Natural killer cell (primary cell): ENCODE measurements around the gene GIMAP5. TPM values are rescaled to one million over a fixed set of nuclear protein-coding genes. Genes with fewer than 3 reads are reported as not detected.

Source experiments
- ATAC-seq, 3 donors: fragments of 150-1000 bp in 2 of 3; fragments of 200-7000 bp in 1 of 3; cut with Tn5 transposase; 1 replicate in 1 of 3; 2 replicates in 2 of 3; pipeline ENCODE4 v1.10.0; 2021; ENCODE audit warnings: mild to moderate bottlenecking in 2 of 3, moderate library complexity in 2 of 3
- DNase-seq, 2 donors: peaks; one replicate each; pipeline versions ENCODE4 v3.0.0 to v3.0.0-alpha.2; 2013 to 2021; ENCODE audit warnings: mixed read lengths in 1 of 2
- H3K27ac ChIP-seq: one replicate; pipeline ENCODE4 v1.5.1; 2013; ENCODE audit warnings: mild to moderate bottlenecking, low read length
- H3K27me3 ChIP-seq: one replicate; pipeline ENCODE4 v1.6.1; 2013; ENCODE audit warnings: low read length; ENCODE audit not compliant: control insufficient read depth, insufficient read depth
- H3K36me3 ChIP-seq: one replicate; pipeline ENCODE4 v1.6.1; 2013; ENCODE audit warnings: low read length; ENCODE audit not compliant: control insufficient read depth, insufficient read depth
- H3K4me1 ChIP-seq: one replicate; pipeline ENCODE4 v1.6.1; 2013; ENCODE audit warnings: low read length; ENCODE audit not compliant: control insufficient read depth, insufficient read depth
- H3K4me3 ChIP-seq: one replicate; pipeline ENCODE4 v1.5.1; 2013; ENCODE audit warnings: low read length
- H3K9me3 ChIP-seq: one replicate; pipeline ENCODE4 v1.6.1; 2013; ENCODE audit warnings: low read length; ENCODE audit not compliant: control insufficient read depth, insufficient read depth
- H3K27ac Mint-ChIP-seq, 2 donors: one replicate each; pipeline ENCODE4 v1.8.0; 2022; ENCODE audit warnings: mild to moderate bottlenecking in 2 of 2, mixed read lengths in 2 of 2, moderate library complexity in 1 of 2
- H3K27me3 Mint-ChIP-seq, 2 donors: one replicate each; pipeline ENCODE4 v1.8.0; 2022; ENCODE audit warnings: low read depth in 2 of 2, mixed read lengths in 2 of 2
- H3K36me3 Mint-ChIP-seq: one replicate; pipeline ENCODE4 v1.8.0; 2022; ENCODE audit warnings: mixed read lengths
- H3K4me1 Mint-ChIP-seq, 2 donors: one replicate each; pipeline ENCODE4 v1.8.0; 2022; ENCODE audit warnings: mixed read lengths in 2 of 2
- H3K4me3 Mint-ChIP-seq: one replicate; pipeline ENCODE4 v1.8.0; 2022; ENCODE audit warnings: mild to moderate bottlenecking, moderate library complexity, mixed read lengths
- H3K9me3 Mint-ChIP-seq, 2 donors: one replicate each; pipeline ENCODE4 v1.8.0; 2022; ENCODE audit warnings: mixed read lengths in 2 of 2
- WGBS: methylation state at CpG from one replicate; pipeline ENCODE4 v1.1.7; 2013; ENCODE audit warnings: missing lambda C conversion rate; ENCODE audit not compliant: insufficient coverage; 5-methylcytosine and 5-hydroxymethylcytosine counted together
- intact Hi-C: fragments of 100-400 bp; cut with micrococcal nuclease; formaldehyde crosslinking; loops from one replicate; pipeline ENCODE4 v1.14.2; 2022
- total RNA-seq, 4 donors: library from RNA; stranded (reverse); fragments of 120-200 nt in 1 of 4; gene quantifications; one replicate each; pipeline versions ENCODE4 v1.2.3 to v1.2.4, GENCODE V29; 2013 to 2022
- TF ChIP-seq, protein P1 (sequence below): fragments of 200-600 bp; IDR thresholded peaks from one replicate; pipeline ENCODE4 v1.8.0; 2022; ENCODE audit warnings: antibody characterized with exemption

The GIMAP5 gene
- total RNA-seq, 3 donors from 2014 or later (not counting 1 experiment from before 2014, with no cell fraction given), result 29.2 to 64.1 (median 35.3) TPM

DNA sequence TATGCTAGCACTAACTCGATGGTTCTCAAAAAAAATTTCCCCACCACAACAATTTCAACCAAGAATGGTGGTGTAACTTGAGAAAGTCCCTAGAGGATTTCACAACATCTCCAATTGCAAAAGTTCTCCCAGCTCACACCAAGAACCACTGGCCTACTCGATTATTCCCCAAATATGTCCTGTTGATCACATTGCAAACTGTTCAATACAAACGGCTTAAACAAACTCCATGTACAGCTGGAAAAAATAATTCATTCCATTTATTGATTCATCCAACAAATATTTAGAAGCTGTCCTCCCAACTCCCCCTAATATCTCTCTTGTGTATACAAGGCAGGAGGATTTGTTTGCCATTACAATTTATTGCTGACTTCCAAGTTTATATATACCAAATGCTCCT lies 43.9 kb downstream of the GIMAP5 start:
- peaks cover 9 to 15% of the 10 kb centered on the region in 2 donors for H3K27me3 Mint-ChIP-seq
- no peak overlapping the region for H3K27ac Mint-ChIP-seq
- intact Hi-C loops, result no loop called here
- H3K9me3 Mint-ChIP-seq, result no peaks in the 10 kb centered on the region
- TF ChIP-seq, protein P1, sequence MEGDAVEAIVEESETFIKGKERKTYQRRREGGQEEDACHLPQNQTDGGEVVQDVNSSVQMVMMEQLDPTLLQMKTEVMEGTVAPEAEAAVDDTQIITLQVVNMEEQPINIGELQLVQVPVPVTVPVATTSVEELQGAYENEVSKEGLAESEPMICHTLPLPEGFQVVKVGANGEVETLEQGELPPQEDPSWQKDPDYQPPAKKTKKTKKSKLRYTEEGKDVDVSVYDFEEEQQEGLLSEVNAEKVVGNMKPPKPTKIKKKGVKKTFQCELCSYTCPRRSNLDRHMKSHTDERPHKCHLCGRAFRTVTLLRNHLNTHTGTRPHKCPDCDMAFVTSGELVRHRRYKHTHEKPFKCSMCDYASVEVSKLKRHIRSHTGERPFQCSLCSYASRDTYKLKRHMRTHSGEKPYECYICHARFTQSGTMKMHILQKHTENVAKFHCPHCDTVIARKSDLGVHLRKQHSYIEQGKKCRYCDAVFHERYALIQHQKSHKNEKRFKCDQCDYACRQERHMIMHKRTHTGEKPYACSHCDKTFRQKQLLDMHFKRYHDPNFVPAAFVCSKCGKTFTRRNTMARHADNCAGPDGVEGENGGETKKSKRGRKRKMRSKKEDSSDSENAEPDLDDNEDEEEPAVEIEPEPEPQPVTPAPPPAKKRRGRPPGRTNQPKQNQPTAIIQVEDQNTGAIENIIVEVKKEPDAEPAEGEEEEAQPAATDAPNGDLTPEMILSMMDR, result no peak
- Histone ChIP-seq H3K4me1 (peaks cover 3% of the 10 kb centered on the region), H3K4me3 (no peak overlapping the region), H3K9me3 (no peaks in the 10 kb centered on the region), H3K36me3 (no peaks in the 10 kb centered on the region), H3K27ac (no peak overlapping the region), H3K27me3 (no peaks in the 10 kb centered on the region)
- no peak for ATAC-seq
- WGBS, result 32% methylated on average over 3 of the region's 3 CpGs
- H3K4me3 Mint-ChIP-seq, result no peak overlapping the region
- peaks cover 5% of the 10 kb centered on the region in 2 donors for H3K4me1 Mint-ChIP-seq
- DNase-seq, result no peak
- H3K36me3 Mint-ChIP-seq, result no peaks in the 10 kb centered on the region

- no peaks in the 10 kb centered on the region for H3K36me3 ChIP-seq
- no peaks in the 10 kb centered on the region for H3K9me3 ChIP-seq
- ATAC-seq, result no peak
- 83% methylated on average over 2 of the region's 2 CpGs for WGBS
- Mint-ChIP-seq H3K27ac (no peak overlapping the region), H3K9me3 (no peaks in the 10 kb centered on the region), H3K27me3 (peaks cover 9 to 15% of the 10 kb centered on the region in 2 donors), H3K4me1 (peaks cover 5% of the 10 kb centered on the region in 2 donors), H3K4me3 (no peak overlapping the region), H3K36me3 (no peaks in the 10 kb centered on the region)
- TF ChIP-seq, protein P1, result no peak
- no peak overlapping the region for H3K4me3 ChIP-seq
- peaks cover 3% of the 10 kb centered on the region for H3K4me1 ChIP-seq
- intact Hi-C loops, result no loop called here
- no peaks in the 10 kb centered on the region for H3K27me3 ChIP-seq
- DNase-seq, result no peak
- no peak overlapping the region for H3K27ac ChIP-seq
These were observed 44.7 kb downstream of the GIMAP5 start for GRCh38 chr7:150781961-150782360.

GRCh38 chr7:150784120-150784736 lies 47.0 kb downstream of the GIMAP5 start:
- peaks cover 6% of the 10 kb centered on the region for H3K4me1 ChIP-seq
- DNase-seq, result no peak

More at GRCh38 chr7:150784120-150784736, 47.0 kb downstream of the GIMAP5 start:
- Mint-ChIP-seq H3K4me1 (no peaks in the 10 kb centered on the region), H3K4me3 (no peak overlapping the region), H3K9me3 (no peaks in the 10 kb centered on the region), H3K27me3 (peaks cover 0 to 17% of the 10 kb centered on the region in 2 donors), H3K27ac (no peak overlapping the region), H3K36me3 (no peaks in the 10 kb centered on the region)
- no peaks in the 10 kb centered on the region for H3K9me3 ChIP-seq
- no peak for ATAC-seq
- no peaks in the 10 kb centered on the region for H3K36me3 ChIP-seq
- no peak overlapping the region for H3K4me3 ChIP-seq
- no peaks in the 10 kb centered on the region for H3K27me3 ChIP-seq
- 60% methylated on average over 9 of the region's 9 CpGs for WGBS
- H3K27ac ChIP-seq, result no peak overlapping the region
- intact Hi-C loops, result no loop called here
- TF ChIP-seq, protein P1, result no peak
